Right renal pelvis (tissue), 4 donors: ENCODE measurements around the gene GANC. TPM values are rescaled to one million over a fixed set of nuclear protein-coding genes. Genes with fewer than 3 reads are reported as not detected.

Experiments
- DNase-seq, 4 donors: peaks; one replicate each; pipeline ENCODE4 v3.0.0-alpha.2; 2013; ENCODE audit warnings: low read depth in 4 of 4, low spot score in 3 of 4, missing footprints in 1 of 4
- polyA plus RNA-seq, 4 donors: library from polyadenylated mRNA; unstranded; fragments of 120-200 nt; gene quantifications; one replicate each; pipeline ENCODE4 v1.2.1, GENCODE V29; 2013; ENCODE audit not compliant: insufficient read length in 4 of 4

GANC gene
- polyA plus RNA-seq, 4 donors = 23.6 to 33.9 (median 27.3) TPM

DNA sequence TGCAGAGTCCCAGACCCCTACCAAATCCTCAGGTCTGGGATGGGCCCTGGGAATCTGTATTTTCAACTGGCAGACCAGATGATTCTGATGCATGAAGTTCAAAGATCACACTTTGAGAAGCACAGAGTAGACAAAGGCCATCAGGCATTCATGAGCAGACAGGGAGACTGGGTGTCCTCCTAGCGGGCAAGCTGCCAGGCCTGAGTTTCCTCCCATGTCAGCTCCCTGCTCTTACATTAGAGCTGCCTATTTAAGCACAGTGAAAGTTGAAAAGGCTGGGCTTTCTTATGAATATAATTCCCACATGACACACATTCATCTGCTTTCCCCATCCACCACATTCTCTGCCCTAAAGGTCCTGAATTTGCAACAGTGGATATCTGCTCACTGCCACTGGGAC lies 100.3 kb downstream of the GANC start:
- no peak for DNase-seq

DNA sequence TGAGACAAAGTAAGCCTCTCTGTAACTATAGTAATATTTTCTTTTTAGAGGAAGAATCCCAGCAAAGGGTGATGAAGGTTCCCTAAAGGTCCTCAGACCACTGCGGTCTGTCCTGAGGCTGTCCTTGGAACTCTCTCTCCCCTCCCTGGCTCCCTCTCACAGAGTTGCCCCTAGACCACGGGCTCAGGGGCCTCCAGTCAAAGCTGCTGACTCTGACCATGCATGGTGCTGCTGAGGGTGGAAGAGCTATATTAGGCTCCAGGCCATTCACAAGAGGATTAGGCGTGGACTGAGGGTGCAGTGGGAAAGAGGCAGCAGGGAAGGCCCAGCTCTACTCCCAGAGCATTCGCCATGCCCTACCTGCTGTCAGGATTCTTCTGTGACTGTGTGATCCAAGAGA lies 100.9 kb downstream of the GANC start:
- DNase-seq = no peak

DNA sequence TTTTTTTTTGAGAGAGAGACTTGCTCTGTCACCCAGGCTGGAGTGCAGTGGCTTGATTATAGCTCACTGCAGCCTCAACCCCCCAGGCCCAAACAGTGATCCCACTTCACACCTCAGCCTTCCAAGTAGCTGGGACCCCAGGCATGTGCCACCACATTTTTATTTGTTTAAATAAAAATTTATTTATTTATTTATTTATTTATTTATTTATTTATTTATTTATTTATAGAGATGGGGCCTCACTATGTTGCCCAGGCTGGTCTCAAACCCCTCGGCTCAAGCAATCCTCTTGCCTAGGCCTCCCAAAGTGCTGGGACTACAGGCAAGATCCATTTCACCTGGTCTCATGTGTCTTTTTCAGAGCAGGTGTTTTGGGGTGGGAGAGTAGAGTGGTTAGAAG lies 101.8 kb downstream of the GANC start:
- no peak for DNase-seq

DNA sequence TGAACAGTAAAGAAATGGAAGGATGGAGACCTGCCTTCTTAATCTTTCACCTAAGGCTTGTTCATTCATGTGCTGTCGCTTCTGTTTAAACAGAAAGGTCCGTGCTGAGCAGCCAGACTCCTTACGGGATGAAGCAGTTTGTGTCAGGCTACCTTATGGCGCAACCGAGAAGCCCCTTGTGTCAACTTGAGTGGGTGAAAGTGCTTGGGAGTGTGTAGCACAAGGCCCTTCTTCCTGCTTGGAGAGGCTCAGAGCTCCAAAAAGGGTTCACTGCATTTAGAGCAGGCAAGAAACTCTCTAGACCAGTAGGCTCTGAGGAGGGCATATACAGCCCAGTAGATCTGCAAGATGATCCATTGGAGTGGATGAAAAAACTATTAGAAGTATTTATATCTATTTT lies 102.3 kb downstream of the GANC start:
- no peak for DNase-seq

DNA sequence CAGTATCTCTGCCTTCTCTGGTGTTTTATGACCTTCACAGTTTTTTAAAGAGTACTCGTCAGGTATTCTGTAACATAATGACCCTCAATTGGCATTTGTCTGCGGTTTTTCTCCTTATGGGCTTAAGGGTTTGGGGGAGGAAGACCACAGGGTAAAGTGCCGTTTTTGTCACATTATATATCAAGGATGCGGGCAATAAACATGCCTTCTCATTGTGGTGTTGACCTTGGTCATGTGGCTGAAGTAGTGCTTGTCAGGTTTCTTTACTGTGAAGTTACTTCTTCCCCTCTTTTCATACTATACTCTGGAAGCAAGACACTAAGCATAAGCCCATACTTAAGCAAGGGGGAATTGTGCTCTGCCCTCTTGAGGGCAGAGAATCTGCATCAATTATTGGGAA lies 102.9 kb downstream of the GANC start:
- no peak for DNase-seq

DNA sequence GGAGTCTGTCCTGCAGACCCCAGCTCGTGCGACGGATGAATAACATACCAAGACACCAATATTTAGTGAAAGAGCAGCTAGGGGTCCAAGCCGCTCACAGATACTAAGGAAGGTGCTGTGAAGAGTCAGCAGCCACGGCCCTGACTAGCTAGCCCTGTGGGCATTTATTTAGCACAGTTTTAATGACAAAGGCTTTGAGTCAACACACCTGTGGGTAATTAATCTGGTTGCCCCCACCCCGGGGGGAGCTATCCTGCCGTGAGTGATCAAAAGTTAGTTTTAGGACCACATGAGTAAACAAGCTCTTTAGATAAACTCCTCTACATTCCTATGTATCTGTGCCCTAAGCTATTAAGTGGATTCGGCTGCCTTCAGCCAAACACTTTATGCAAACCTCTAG lies 105.0 kb downstream of the GANC start:
- no peak for DNase-seq

DNA sequence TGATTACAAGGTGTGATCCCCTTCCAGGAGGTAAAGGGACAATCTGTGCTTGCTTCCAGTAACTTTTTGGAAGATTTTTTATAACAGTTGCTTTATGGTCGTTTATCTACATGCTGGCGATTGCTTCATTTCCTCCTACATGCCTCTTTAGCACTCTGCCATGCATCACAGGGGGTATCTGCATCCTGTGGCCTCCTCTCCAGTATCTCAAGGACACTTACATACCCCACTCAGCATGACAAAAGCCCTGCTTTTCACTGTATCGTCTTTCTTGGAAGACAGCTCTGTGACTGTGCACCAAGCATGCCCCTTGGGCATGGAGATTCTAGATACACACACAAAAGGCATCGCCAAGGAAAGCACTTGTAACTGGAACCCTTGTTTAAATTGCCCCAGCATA lies 111.6 kb downstream of the GANC start:
- DNase-seq = no peak

DNA sequence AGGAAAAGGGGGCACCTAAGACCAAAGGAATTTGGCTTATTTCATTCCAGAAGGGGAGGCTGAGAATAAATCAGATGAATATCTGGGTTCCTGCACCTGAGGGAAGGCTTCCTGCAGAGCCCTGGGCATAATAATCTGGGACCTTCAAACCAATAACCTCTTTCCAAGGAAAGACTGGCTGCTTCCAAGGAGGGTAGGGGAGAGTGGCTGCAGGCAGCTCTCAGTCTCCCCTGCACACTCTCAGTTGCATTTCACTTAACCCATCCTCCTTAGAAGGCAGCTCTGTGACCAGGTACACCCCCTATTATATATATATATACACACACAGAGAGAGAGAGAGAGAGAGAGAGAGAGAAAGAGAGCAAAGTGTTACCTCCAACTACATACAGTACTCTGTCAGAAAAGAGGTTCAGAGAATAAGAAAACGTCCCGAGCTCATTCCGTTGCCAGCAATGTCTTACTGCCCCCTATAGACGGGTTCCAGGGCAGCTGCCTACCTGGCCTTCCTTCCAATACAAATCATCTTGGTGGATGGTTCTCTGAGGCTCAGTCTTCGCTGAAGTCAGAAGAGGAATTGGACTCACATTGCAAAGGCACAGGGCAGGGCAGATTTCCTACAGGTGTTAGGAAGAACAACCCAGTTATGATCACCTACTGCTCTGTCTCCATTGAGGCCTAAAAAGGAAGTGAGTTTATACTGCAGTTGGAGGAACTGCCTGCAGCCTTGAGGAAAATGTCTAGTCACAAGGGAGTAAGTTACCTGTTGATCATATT lies 112.4 kb downstream of the GANC start:
- DNase-seq = no peak

DNA sequence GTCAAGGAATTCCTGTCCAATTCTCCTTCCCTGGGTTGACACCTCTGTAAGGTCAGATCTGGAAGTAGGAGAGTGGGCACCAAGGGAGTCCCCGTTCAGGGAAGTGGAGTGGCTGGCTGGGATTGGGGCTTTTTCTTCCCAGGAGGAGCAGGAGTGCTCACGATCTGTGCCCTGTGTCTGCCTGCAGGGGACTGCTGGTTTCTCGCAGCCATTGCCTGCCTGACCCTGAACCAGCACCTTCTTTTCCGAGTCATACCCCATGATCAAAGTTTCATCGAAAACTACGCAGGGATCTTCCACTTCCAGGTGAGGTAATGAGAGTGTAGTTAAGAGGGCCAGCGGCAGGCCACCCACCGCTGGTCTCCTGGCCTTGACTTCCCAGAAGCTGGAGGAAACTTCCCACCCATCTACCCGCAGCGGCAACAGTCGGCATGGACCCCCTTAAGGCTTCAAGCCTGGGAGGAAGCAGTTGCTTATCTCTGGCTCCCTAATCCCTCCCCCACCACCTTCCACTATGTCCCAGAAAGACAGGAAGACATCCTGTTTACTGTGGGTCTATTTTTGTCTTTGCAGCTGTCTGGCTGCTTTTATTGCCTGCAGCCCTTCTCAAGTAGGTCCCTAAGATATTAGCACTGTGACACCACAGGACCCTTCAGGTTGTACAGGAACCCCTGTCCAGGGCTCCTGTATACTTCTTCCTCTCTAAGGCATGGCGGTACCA lies 113.1 kb downstream of the GANC start:
- DNase-seq = no peak

DNA sequence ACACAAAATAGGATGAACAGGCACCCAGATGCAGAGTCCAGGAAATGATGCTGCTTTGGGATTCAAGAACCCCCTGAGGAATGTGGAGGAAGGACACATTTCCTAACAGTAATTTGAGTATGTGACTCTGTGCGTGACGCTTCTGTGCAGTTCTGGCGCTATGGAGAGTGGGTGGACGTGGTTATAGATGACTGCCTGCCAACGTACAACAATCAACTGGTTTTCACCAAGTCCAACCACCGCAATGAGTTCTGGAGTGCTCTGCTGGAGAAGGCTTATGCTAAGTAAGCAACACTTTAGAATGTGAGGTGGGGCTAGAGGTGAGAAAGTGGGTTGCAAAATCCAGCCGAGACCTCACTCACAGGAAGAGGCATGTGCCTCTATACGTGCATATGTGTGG lies 114.6 kb downstream of the GANC start:
- no peak for DNase-seq

DNA sequence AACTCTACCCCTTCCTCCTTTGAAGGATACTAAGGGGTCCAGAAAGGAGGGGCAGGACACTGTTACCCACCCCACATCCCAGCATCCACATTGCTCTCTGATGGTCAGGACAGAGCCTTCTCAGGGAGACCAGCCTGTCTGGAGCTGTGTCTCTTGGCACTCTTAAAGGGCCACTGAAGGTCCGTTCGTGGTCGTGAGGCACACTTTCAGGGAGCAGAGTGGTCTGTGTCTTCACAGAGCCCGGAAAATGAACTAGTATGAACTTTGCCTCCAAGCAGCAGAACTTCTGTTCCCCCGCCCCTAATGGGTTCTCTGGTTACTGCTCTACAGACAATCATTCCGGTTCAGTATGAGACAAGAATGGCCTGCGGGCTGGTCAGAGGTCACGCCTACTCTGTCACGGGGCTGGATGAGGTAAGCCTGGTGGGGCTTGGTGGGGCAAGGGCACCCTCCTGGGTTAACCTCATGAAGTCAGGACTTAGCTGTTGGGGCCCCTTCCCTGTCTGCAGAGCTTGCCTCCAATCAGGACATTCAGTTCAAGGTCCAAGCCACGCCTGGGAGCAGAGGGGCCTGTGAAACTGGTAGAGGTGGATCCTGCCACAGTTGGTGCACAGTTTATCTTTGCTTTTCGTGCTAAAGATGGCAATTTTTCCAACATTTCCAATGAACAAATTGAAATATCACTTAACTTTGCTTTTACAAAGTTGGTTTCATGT lies 119.5 kb downstream of the GANC start:
- DNase-seq = no peak

DNA sequence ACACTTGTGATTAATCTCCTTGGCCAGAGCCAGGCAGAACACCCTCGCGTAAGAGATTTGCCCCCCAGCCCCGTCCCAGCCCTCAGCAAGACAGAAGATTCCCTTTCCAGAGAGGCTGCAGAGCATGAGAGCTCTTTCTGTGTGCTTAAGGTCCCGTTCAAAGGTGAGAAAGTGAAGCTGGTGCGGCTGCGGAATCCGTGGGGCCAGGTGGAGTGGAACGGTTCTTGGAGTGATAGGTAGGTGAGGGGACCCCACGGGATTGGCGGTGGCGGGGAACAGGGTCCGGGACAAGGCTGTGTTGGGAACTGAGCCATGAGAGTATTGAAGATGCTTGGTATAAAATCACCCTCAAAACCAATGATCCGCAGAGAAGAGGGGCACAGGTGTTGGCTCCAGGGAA lies 121.1 kb downstream of the GANC start:
- no peak for DNase-seq

DNA sequence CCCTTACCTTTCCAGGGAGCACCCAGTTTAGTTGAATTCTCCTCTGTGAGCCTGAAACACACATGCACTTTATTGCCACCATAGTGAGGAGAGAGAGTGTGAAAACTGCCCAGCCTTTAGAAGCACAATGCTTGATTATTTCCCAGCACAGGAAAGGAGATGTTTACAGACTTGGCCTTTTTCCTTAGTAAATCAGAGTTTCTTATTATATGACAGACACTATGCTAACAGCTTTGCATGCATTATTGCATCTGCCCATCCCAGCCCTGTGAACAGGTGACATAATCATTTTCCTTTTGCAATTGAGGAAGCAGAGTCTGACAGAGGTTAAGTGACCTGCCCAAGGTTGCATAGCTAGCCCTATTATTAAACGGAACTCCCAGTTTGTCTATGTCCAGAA lies 122.8 kb downstream of the GANC start:
- DNase-seq = no peak

DNA sequence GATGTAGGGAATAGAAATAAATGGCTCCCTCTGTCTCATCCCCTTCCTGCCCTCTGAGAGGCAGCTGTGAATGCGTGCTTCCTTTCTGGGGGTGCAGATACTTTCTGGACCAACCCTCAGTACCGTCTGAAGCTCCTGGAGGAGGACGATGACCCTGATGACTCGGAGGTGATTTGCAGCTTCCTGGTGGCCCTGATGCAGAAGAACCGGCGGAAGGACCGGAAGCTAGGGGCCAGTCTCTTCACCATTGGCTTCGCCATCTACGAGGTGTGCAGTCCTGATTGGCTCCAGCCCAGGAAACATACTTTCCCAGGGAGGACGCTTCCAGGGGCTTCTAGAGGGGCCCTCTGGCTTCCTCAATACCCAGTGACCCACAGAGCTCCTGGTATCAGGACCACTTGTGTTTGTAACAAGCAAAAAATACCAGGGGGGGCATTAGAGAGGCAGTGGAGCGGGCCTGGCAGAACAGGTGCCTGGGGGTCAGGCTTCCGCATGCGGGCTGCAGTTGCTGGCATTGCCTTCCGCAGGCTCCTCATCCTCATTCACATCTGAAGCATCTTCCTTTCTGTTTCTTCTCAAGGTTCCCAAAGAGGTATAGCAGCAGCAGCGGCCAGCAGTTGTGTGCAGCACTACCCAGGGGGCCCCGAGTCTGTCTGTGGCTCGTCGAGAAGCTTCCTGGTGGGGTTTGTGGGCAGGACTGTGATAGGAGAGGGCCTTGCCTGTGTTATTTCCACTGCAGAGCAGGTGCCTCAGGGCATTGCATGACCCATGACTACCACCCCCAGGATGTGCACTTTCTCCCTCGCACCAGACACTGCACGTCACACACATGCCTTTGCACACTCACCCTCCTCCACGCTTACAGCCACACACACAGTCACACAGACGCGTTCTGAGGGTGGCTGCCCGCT lies 128.8 kb downstream of the GANC start:
- DNase-seq = no peak

DNA sequence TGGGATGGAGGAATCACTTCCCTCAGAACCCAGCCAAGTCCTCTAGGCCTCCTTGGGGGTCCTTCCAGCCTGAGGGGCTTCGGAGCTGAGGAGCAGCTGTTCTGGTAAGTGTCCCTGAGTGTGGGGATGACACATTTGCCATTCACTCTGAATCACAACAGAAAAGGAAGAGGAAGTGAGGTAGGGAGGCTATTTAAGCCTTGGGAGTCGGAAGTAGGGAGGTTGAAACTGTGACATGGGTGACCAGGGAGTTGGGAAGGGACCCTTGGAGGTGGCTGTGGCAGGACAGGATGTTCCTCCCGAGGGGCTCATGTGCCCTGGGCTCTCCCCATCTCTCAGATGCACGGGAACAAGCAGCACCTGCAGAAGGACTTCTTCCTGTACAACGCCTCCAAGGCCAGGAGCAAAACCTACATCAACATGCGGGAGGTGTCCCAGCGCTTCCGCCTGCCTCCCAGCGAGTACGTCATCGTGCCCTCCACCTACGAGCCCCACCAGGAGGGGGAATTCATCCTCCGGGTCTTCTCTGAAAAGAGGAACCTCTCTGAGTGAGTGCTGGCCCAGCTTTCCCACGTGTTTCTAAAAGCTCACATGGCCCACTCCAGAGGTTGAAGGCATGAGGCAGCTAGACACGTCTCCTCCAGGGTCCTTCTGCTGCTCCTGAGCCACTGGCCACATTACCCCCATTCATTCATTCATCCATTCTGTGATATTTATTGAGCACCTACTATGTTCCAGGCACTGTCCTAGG lies 129.6 kb downstream of the GANC start:
- DNase-seq = no peak

DNA sequence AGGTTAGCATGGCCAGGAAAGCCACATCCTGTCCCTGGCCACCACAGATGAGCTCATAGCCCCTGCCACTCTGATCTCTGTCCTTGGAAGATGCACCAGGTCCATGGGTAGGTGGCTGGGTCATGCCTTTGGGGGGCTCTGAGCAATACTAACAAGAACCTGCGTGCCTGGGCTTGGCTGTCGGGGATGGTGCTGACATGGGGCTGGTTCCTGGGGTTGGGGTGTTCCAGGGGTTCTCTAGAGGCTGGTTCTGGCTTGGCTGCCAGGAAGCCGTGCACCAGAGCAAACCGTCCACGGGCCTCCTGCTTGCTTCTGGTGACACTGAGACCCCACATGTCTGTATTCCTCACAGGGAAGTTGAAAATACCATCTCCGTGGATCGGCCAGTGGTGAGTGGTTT lies 130.4 kb downstream of the GANC start:
- no peak for DNase-seq

DNA sequence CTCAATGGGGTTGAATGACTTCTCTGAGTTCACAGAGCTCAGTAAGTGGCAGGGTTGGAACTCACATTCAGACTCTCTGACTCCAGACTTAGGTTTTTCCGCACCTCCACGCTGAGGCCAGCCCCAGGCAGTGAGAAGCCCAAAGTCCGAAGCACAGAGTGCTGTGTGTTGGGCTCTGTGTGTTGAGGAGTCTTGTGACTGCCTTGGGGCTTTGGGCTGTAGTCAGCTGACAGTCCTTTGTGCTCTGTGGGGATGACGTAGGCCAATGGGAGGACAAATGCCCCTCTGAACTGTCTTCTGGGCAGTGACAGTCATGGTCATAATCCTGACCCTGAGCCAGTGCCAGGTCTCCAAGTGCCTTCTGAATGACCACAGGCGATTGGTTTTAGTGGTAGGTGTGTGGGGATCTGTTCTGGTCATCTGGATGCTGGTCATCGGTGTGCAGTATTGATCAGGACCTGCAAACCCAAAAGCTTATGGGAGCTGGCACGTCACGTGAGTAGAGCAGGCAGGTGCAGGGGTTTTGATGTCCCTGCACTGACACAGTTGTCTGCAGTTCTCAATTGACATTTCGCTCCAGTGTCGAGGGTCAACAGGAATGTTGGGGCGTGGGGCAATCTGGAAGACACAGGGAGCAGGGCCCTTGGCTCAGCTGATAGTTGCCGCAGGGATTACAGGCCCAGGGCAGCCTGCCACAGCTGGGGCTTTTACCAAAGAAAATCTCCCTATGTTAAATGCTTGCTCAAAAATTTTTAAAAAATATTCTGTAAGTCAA lies 131.6 kb downstream of the GANC start:
- no peak for DNase-seq

DNA sequence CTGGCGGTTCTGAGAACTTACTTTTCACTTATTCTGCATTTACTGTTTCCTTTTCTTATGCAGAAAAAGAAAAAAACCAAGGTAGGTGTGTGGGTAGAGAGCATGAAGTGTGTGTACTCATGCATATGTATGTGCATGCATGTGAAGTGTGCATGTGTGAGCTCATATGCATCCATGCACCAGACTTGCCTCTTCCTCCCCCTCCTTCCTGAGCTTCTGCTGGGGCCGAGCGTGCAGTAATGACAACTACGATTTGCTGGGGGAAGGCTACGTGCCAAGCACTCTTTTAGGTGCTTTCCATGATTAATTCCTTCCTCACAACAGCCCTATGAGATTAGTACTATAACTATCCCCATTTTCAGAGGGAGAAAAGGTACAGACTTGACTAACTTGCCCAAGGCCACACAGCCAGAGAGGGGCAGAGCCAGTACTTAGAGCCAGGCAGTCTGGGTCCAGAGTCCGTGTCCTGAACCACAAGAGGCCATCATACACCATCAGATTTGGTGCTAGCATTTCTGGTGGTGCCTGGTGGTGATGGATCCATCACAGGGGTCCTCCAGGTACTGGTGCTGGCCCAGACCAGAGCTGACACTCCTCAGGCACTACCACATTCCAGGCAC lies 133.0 kb downstream of the GANC start:
- no peak for DNase-seq
